Hematopoietic multipotent progenitor cell treated with erythropoietin and hydrocortisone succinate and interleukin-3 and kit ligand, for 8 days (in vitro differentiated cells): Measurements from ENCODE around the gene IMPDH1.

Experiments used
- DNase-seq: peaks from one replicate; pipeline ENCODE4 v3.0.0-alpha.2; 2015

Gene IMPDH1

GRCh38 chr7:128385988-128386925 is 23.5 kb downstream of the IMPDH1 start:
- no peak for DNase-seq

- DNase-seq = no peak
Measured at GRCh38 chr7:128384726-128385125, 25.1 kb downstream of the IMPDH1 start.

- no peak for DNase-seq
Measured at GRCh38 chr7:128383776-128384175, 26.0 kb downstream of the IMPDH1 start.

- DNase-seq = peak; percentile 61
Measured at GRCh38 chr7:128381161-128381821, 28.5 kb downstream of the IMPDH1 start.

- no peak for DNase-seq
Measured at GRCh38 chr7:128380483-128381106, 29.2 kb downstream of the IMPDH1 start.

- DNase-seq = no peak
Measured at GRCh38 chr7:128379900-128380479, 29.8 kb downstream of the IMPDH1 start.

- DNase-seq = no peak
Measured at GRCh38 chr7:128378637-128379036, 31.1 kb downstream of the IMPDH1 start.

GRCh38 chr7:128376077-128376476 is 33.7 kb downstream of the IMPDH1 start:
- no peak for DNase-seq

GRCh38 chr7:128374041-128374440 is 35.7 kb downstream of the IMPDH1 start:
- no peak for DNase-seq

- no peak for DNase-seq
Measured at GRCh38 chr7:128373606-128374005, 36.2 kb downstream of the IMPDH1 start.

GRCh38 chr7:128370491-128370890 is 39.3 kb downstream of the IMPDH1 start:
- DNase-seq = no peak

GRCh38 chr7:128366986-128367385 is 42.8 kb downstream of the IMPDH1 start:
- DNase-seq = no peak

- no peak for DNase-seq
Measured at GRCh38 chr7:128366300-128366699, 43.5 kb downstream of the IMPDH1 start.

GRCh38 chr7:128365432-128365831 is 44.4 kb downstream of the IMPDH1 start:
- no peak for DNase-seq

- DNase-seq = no peak
Measured at GRCh38 chr7:128364166-128364870, 45.5 kb downstream of the IMPDH1 start.

GRCh38 chr7:128363261-128363721 is 46.5 kb downstream of the IMPDH1 start:
- DNase-seq = no peak

GRCh38 chr7:128362670-128363069 is 47.1 kb downstream of the IMPDH1 start:
- no peak for DNase-seq

- DNase-seq = peak; percentile 19
Measured at GRCh38 chr7:128361411-128362379, 48.1 kb downstream of the IMPDH1 start, which contains the start of gene PRRT4. PRRT4 (minus strand) TSS chr7:128361690.

GRCh38 chr7:128360359-128360678 is 49.5 kb downstream of the IMPDH1 start:
- no peak for DNase-seq

- DNase-seq = no peak
Measured at GRCh38 chr7:128359939-128360338, 49.8 kb downstream of the IMPDH1 start.

- DNase-seq = no peak
Measured at GRCh38 chr7:128359336-128359735, 50.4 kb downstream of the IMPDH1 start.
